Osteocyte (in vitro differentiated cells): Measurements from ENCODE around the gene UBA1. TPM values are rescaled to one million over a fixed set of nuclear protein-coding genes. Genes with fewer than 3 reads are reported as not detected.

ENCODE experiments used
- DNase-seq: peaks from one replicate; pipeline ENCODE4 v3.0.0; 2021; ENCODE audit warnings: mixed read lengths; ENCODE audit not compliant: unreplicated experiment; ENCODE audit errors: extremely low spot score
- H3K27ac Mint-ChIP-seq: one replicate; pipeline ENCODE4 v1.8.0; 2021; ENCODE audit warnings: mild to moderate bottlenecking, mixed read lengths; ENCODE audit not compliant: unreplicated experiment
- H3K27me3 Mint-ChIP-seq: one replicate; pipeline ENCODE4 v1.8.0; 2021; ENCODE audit warnings: mixed read lengths; ENCODE audit not compliant: unreplicated experiment
- H3K36me3 Mint-ChIP-seq: one replicate; pipeline ENCODE4 v1.8.0; 2021; ENCODE audit warnings: mixed read lengths; ENCODE audit not compliant: unreplicated experiment
- H3K4me1 Mint-ChIP-seq: one replicate; pipeline ENCODE4 v1.8.0; 2021; ENCODE audit warnings: mixed read lengths; ENCODE audit not compliant: unreplicated experiment
- H3K4me3 Mint-ChIP-seq: one replicate; pipeline ENCODE4 v1.8.0; 2021; ENCODE audit warnings: mild to moderate bottlenecking, moderate library complexity, mixed read lengths; ENCODE audit not compliant: unreplicated experiment
- H3K9me3 Mint-ChIP-seq: one replicate; pipeline ENCODE4 v1.8.0; 2021; ENCODE audit warnings: mixed read lengths; ENCODE audit not compliant: unreplicated experiment
- CTCF ChIP-seq: fragments of 200-600 bp; sonication (generic); IDR thresholded peaks from 2 replicates; pipeline ENCODE4 v1.5.0; 2021; ENCODE audit warnings: antibody characterized with exemption, mild to moderate bottlenecking, moderate library complexity
- long read RNA-seq: library from polyadenylated mRNA; unstranded; transcript quantifications from one replicate; pipeline ENCODE4 v2.0.0, GENCODE V29; 2021
- total RNA-seq: library from RNA; stranded (reverse); gene quantifications from 2 replicates; pipeline ENCODE4 v1.2.1, GENCODE V29; 2021

UBA1 gene
- total RNA-seq: 347 and 350 TPM in 2 replicates
- long read RNA-seq, transcript UBA1-201 (26 exons, 3,559 nt): minor isoform, 9 of 105 reads
- long read RNA-seq, transcript UBA1-203 (26 exons, 3,466 nt): major isoform, 22 of 105 reads
- long read RNA-seq, transcript UBA1-202 (10 exons, 2,497 nt): minor isoform, 8 of 105 reads
- long read RNA-seq, partial matches to known transcripts: 60 of 105 reads
- long read RNA-seq, other reads (novel, unspliced or antisense): 6 of 105 reads

GRCh38 chrX:47193475-47194193, at the start of gene UBA1:
UBA1 (plus strand) TSS chrX:47193829; CDS start chrX:47198803, 4,974 bp downstream.
- Mint-ChIP-seq H3K36me3 (peaks cover 11% of the 10 kb centered on the region), H3K4me3 (peak within 1 kb of the TSS; percentile 94), H3K27me3 (no peaks in the 10 kb centered on the region), H3K27ac (peak within 1 kb of the TSS; percentile 99), H3K4me1 (peaks cover 62% of the 10 kb centered on the region), H3K9me3 (no peaks in the 10 kb centered on the region)
- DNase-seq: peak; percentile 99
- TF ChIP-seq CTCF: peak; percentile 86

DNA sequence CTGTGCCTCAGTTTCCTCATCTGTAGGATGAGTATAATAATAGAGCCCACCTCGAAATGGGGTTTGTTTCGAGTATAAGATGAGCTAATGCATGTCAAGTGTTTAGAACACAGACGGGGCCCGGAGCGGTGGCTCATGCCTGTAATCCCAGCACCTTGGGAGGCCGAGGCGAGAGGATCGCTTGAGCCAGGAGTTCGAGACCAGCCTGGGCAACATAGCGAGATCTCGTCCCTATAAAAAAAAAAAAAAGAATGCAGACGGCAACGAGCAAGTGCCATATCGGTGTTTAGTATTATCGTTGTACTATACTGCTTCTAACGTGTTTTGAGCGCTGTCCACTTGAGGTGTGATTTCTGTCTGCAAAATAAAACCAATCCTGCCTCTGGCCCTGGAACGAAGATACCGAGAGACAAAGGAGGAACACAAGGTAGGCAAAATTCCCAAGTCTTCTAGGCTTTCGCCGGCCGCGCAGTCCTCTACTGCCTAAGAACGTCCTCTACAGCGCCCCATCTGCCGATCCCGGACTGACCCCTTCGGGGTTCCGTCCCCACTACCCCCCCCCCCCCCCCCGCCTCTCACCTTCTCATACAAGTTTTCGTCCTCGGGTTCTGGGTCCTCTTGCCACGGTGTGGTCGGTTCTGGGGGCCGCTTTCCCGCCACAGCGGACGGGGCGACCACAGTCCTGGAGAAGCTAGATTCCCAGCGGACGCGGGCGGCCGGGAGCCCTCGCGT, 49.6 kb upstream of the UBA1 start:
- Mint-ChIP-seq H3K4me1 (peaks cover 17% of the 10 kb centered on the region), H3K36me3 (peaks cover 7% of the 10 kb centered on the region), H3K4me3 (peak overlapping the region; percentile 96), H3K27me3 (no peaks in the 10 kb centered on the region), H3K9me3 (peaks cover 4% of the 10 kb centered on the region), H3K27ac (peak overlapping the region; percentile 98)
- TF ChIP-seq CTCF: no peak
- DNase-seq: no peak

DNA sequence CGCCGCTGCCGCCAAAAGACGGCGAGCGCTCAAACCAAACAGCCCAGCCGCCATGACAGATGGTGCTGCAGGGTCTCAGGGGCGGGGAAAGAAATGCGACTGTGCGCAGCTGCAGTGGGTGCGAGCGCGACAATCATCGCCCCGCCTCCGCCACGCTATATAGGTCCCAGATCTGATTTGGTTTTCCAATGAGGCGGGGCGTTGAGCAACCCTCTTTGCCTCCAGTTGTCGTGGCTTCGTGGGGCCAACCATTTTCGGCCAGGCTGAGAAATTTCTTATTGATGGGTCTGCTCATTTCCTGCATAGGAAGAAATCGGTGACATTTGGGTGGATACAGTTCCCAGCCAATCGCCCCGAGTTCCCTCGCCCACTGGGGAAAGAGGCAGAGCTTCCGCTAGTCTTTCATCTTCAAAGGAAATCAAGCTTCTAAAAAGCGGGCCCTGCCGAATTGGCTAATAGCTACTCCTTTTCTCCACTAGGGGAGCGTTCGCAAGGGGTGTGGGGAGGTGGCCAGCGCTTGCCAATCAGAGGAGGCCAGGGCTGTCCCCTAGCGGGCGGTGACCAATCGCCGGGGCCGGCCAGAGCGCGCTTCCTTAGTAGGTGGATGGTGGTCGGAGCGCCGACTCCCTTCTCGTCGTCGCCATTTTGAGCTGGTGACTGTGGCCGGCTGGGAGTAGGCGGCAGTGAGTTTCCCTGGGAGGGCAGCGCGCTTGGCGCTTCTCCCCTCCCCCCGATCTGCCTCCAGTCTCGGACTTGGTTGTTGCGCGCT, 48.8 kb upstream of the UBA1 start, which contains the start of the genes NDUFB11 and RBM10:
Gene NDUFB11, minus strand, starts transcription at position 77 of the 769 bp plus-strand sequence. Its CDS starts 23 bp downstream, at position 54.
Gene RBM10, plus strand, starts transcription at position 596 of the 769 bp plus-strand sequence. CDS start 2,261 bp downstream, outside the sequence.
- TF ChIP-seq CTCF: peak; percentile 68
- peak; percentile 98 for DNase-seq
- Mint-ChIP-seq H3K9me3 (peaks cover 4% of the 10 kb centered on the region), H3K36me3 (peaks cover 7% of the 10 kb centered on the region), H3K27ac (peak within 1 kb of the TSS; percentile 98), H3K4me3 (peak within 1 kb of the TSS; percentile 96), H3K4me1 (peaks cover 17% of the 10 kb centered on the region), H3K27me3 (no peaks in the 10 kb centered on the region)

DNA sequence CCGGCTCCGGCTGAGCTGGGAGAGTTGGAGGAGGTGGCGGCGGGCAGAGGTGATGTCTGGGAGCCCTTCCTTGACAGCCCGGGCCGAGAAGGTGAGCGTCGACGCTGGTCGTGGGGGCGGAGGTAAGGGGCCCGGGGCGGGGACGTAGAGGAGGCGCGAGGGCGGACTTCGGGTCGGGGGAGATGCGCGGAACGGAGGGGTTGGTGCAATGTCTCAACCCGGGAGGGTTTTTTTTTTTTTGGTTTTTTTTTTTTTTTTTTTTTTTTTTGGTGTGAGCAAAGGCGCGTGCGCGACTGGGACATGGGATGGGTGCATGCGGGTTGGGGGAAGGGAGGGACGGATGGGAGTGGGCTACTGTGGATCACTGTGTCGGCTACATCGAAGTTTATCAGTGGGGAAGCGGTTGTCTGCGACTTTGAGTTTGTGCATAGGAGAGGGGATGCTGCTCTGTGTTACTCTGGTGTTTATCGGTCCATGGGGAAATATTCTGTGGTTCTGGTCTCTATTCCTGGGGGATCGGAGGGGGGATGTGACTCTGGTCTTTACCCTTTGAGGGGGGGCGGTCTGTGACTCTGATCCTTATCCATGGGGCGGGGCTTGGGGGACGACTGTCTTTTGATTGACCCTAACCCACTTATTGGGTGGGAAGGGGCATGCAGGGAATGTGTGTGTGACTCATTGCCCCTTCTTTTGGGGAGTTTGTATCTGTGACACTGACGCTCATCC, 48.1 kb upstream of the UBA1 start:
- Mint-ChIP-seq H3K9me3 (peaks cover 4% of the 10 kb centered on the region), H3K4me3 (peak overlapping the region; percentile 96), H3K27ac (peak overlapping the region; percentile 98), H3K4me1 (peaks cover 17% of the 10 kb centered on the region), H3K36me3 (peaks cover 6% of the 10 kb centered on the region), H3K27me3 (no peaks in the 10 kb centered on the region)
- no peak for DNase-seq
- TF ChIP-seq CTCF: no peak
